GM18508 (cell line): ENCODE results near the gene VWA7.
"Not testable (repeated sequence)": the region's sequence is repeated elsewhere in the genome, so short reads cannot be mapped to it uniquely, and the experiment has no call there.

Source experiments
- ATAC-seq: cut with Tn5 transposase; IDR thresholded peaks from one replicate; pipeline ENCODE4 v1.9.1; 2021; ENCODE audit warnings: moderate number of reproducible peaks; ENCODE audit not compliant: insufficient read depth, unreplicated experiment

The VWA7 gene

DNA sequence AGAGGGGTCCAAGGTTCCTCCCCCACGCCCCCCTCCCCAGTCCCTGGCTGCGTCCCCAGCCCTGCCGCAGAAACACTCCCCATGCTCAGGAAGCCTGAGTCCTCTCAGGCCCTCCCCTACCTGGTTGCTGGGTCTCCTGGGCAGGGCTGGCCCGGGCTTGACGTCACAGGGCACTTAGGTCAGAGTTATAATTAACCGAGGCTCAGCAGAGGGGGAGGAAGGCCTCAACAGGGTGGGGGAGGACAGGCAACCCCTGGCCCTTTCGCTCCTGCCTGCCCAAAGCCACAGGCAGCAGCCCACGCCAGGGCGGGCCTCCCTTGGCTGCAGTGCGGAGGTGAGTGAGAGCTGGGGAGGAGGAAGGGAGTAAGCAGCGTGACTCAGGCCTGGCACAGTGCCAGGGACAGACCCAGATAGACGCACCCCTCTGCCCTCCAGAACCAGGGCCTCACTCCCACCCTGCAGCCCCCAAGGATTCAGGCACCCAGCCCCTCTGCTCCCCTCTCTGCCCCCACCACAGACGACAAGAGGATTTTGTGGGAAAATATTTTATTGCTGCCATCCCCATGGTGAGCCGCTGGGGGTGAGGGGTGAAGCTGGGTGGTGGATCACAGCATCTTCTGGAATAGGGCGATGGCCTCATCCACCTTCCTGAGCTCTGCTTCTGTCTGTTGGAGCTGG is at the start of gene VWA7:
Gene VWA7 (minus strand): TSS at position 340 of the 678 bp plus-strand sequence. CDS start 549 bp downstream, outside the sequence.
- no peak for ATAC-seq

DNA sequence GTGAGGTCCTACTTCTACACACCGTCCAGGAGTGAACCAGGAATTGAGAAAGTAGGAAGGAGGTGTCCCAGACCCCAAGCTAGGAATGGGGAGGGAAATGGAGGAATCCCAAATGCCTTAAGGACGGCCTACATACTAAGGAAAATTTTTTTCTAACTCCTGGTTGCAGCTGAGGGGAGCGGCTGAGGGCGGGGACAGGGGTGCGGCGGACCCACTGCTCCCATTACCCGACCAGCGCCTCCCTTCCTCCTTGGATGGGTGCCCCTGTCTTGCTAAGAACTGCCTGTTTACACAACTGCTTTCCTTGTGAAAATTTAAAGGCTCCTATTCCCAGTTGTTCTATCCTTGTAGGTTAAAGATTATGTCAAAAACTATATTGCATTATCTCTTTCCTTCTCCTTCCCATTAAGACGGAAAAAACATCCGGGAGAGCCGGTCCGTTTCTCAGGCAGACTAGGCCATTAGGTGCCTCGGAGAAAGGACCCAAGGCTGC is 49.7 kb upstream of the VWA7 start:
- no peak for ATAC-seq

GRCh38 chr6:31825553-31825952 is 48.4 kb upstream of the VWA7 start:
- no peak for ATAC-seq

GRCh38 chr6:31823592-31824196 is 46.6 kb upstream of the VWA7 start:
- ATAC-seq, result not testable (repeated sequence)

DNA sequence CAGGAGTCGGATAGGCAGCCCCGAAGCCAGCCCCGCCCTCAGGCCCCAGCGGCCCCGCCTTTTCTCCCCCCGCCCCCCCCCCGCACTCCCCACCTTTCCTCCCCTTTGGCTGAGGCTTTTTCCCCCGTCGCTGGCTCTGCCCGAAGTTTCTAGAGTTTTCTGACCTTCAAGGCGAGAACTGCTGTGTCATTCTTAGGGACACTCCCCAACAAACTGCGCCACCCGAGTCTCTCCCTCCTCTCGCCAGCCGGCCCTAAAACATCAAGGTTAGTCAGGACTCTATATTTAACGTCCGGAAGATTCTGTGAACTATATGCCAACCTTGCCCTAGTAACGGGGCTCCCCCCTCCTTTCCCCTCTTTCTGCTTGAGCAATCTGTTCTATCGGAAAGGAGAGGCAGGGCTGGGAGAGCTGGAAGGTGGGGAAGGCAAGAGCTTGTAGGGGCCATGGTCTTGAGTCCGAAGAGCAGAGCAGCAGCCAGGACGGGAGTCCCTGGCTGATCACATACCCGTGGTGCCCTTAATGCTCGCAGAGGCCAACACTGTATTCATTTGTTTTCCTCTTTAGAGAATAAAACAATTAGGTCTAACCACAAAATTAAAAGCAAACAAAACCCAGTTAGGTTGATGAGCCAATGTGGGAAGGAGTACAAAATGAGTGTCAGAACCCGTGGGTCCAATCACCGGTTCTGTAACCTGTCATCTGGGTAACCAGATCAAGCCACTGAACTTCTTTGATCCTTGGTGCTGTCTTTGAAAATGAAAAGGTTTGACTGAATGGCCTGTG is 45.1 kb upstream of the VWA7 start:
- ATAC-seq, result no peak

GRCh38 chr6:31821301-31822035 is 44.3 kb upstream of the VWA7 start:
- ATAC-seq, result no peak

GRCh38 chr6:31820399-31820798 is 43.3 kb upstream of the VWA7 start:
- not testable (repeated sequence) for ATAC-seq

- no peak for ATAC-seq
Measured at GRCh38 chr6:31819871-31820299, 42.8 kb upstream of the VWA7 start.

DNA sequence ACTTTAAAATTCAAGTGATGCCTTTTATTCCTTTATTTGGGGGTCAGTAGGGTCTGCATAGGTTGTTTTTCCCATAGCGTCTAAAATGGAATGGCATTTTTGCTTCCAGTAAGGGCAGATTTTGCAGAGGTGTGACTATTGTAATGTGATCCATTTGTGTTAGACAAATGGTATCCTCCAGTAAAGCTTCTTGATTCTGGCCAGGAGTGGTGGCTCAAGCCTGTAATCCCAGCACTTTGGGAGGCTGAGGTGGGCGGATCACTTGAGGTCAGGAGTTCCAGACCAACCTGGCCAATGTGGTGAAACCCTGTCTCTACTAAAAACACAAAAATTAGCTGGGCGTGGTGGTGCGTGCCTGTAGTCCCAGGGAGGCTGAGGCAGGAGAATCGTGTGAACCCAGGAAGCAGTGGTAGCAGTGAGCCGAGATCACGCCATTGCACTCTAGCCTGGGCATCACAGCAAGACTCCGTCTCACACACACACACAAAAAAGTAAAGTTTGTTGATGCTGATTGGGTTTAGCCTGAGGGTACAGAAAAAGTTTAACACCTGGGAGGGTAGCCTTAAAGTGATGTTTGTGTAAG is 40.9 kb upstream of the VWA7 start:
- ATAC-seq, result not testable (repeated sequence)

DNA sequence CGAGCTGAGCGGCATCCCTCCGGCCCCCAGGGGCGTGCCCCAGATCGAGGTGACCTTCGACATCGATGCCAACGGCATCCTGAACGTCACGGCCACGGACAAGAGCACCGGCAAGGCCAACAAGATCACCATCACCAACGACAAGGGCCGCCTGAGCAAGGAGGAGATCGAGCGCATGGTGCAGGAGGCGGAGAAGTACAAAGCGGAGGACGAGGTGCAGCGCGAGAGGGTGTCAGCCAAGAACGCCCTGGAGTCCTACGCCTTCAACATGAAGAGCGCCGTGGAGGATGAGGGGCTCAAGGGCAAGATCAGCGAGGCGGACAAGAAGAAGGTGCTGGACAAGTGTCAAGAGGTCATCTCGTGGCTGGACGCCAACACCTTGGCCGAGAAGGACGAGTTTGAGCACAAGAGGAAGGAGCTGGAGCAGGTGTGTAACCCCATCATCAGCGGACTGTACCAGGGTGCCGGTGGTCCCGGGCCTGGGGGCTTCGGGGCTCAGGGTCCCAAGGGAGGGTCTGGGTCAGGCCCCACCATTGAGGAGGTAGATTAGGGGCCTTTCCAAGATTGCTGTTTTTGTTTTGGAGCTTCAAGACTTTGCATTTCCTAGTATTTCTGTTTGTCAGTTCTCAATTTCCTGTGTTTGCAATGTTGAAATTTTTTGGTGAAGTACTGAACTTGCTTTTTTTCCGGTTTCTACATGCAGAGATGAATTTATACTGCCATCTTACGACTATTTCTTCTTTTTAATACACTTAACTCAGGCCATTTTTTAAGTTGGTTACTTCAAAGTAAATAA is 40.2 kb upstream of the VWA7 start:
- ATAC-seq, result not testable (repeated sequence)

- ATAC-seq, result no peak
Measured at GRCh38 chr6:31815025-31815838, 38.1 kb upstream of the VWA7 start, which contains the start of the genes HSPA1A and HSPA1L. Gene HSPA1A, plus strand, starts transcription at chr6:31815543. Its CDS starts 214 bp downstream, at chr6:31815757. Gene HSPA1L, minus strand, starts transcription at chr6:31815283. Its CDS starts 3,311 bp downstream, at chr6:31811972.

- ATAC-seq, result no peak
Measured at GRCh38 chr6:31814677-31815024, 37.5 kb upstream of the VWA7 start.

GRCh38 chr6:31813465-31813849 is 36.3 kb upstream of the VWA7 start:
- ATAC-seq, result no peak

DNA sequence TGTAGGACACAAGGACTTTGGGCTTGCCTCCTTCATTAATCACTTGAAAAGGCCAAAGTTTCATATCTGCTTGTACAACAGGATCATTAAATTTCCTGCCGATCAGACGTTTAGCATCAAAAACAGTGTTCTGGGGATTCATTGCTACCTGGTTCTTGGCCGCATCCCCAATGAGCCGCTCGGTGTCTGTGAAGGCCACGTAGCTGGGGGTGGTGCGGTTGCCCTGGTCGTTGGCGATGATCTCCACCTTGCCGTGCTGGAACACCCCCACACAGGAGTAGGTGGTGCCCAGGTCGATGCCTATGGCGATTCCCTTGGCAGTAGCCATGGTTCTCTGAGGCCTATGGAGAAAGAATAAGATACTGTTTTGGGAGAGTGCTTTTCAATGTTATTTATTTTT is 34.5 kb upstream of the VWA7 start:
- no peak for ATAC-seq

DNA sequence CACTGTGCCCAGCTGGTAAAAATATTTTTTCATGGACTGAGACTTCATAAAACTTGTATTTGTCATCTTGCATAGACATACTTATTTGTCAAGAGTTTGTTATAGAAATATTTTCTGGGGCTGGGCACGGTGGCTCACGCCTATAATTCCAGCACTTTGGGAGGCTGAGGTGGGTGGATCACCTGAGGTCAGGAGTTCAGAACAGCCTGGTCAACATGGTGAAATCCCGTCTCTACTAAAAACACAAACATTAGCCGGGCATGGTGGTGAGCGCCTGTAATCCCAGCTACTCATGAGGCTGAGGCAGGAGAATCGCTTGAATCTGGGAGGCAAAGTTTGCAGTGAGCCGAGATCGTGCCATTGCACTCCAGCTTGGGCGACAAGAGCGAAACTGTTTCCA is 31.5 kb upstream of the VWA7 start:
- ATAC-seq, result not testable (repeated sequence)

DNA sequence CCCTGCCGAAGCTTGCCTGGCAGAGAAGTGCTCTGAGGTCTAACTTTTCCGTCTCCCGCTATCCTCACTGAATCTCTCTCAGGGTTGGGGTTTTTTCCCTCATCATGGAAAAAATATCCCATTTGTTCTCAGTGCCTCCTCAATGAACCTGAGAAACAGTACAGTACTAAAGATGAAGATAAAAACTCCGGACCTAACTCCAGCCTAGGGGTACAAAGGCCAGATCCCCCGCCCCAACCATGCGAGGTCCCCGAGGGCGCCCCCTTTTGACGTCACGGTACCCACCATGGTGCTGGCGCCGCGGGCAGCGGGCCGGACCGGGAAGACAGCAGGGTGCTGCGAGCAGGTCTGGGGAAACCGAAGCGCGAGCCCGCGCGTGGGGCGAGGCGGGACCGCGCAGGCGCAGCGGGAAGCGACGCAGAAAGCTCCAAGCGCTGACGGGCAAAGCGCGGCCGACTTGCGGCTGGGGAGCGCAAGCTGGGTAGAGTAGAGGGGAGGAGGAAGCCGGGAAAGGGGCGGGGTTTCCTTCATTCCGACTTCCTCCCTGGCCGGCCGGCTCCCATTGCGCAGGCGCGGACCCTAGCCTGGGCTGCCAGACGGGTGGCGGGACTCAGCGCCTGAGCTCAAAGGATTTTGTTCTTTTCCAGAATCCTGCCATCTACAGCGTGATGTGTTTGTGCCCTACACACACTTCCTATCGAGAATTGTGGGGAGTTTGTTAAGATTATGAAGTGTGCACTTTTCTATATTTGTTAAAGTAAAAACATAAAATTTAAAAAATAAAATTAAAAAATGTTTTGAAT is 29.5 kb upstream of the VWA7 start, which contains the start of gene LSM2:
Gene LSM2 (minus strand): TSS at position 497 of the 803 bp plus-strand sequence. CDS start 209 bp downstream, at position 288.
- ATAC-seq, result no peak

DNA sequence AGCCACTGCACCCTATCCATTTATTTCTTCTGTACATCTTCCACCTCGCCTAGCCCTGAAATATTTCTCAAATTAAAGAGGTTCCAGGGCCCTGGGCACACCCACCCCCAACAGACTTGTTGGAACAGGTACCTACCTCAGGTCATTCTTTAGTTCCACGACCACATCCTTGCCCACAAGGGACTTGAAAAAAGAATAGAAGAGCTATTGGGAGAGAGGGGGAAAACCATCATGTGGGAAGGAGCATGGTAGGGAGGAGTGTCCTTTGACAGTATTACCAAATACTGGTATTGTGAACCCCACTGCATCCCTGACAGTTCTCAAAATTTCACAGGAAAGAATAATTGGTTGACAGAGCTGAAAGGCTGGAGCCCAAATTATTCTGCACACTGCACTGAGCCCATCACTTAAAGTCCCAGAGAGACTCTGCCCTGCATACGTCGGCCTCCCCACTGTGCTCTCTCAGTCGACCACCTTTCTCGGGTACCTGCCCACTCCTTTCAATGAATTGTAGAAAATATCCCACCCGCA is 28.9 kb upstream of the VWA7 start:
- ATAC-seq, result no peak
